Central memory CD4-positive, alpha-beta T cell (primary cell): Measurements from ENCODE around the gene BSDC1.
A peak's percentile ranks its signal among the peaks of the same experiment; 100 is the strongest.

Experiments
- DNase-seq: peaks from one replicate; pipeline ENCODE4 v3.0.0; 2022

Gene BSDC1

GRCh38 chr1:32335790-32336590, 58.3 kb downstream of the BSDC1 start, which contains the start of gene MARCKSL1:
Gene MARCKSL1, minus strand, starts transcription at chr1:32336233. Its CDS starts 200 bp downstream, at chr1:32336033.
- peak; percentile 81 for DNase-seq

DNA sequence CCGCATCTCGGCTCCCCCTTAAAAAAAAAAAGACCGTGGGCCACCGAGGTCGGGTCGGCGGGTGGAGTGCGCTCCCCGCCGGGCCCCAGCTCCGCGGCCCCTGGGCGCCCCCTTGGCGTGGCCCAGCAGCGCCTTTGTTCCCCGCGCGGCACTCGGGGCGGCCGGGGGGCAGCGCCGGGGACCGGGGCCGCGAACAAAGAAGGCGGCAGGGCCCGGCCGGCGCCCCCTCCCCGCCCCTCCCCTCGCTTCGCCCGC, 58.8 kb downstream of the BSDC1 start:
- DNase-seq: no peak

DNA sequence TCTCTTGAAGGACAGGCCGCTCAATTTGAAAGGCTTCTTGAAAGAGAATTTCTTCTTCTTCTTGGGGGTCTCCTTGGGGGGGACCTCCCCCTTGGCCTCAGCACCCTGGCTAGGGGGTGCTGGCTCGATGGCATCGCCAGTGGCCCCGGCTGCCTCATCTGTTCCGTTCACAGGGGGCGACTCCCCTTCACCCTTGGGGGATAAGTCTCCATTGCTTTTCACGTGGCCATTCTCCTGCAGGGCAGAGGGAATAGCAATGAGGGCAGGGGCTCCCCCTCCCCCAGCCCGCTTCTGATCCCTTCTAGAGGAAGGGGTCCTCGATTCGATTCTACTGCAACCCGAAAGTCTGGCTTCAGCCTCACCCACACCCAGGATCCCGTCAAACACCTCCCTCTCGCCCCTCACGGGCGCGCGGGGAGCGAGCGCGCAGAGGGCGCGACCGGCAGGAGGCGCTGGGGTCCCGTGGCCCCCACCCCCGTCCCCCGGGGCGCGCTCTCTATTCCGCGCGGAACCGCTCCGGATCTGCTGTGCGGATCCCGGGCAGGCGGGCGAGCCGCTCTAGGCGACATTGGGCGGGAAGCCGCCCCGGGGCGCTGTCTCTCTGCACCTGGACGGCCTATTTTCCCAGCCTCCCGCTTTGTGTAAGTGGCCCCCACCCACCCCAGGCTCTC, 59.2 kb downstream of the BSDC1 start:
- DNase-seq: peak; percentile 64

- DNase-seq: no peak
These were observed 59.9 kb downstream of the BSDC1 start for GRCh38 chr1:32334274-32334861.

- no peak for DNase-seq
These were observed 60.8 kb downstream of the BSDC1 start for GRCh38 chr1:32333251-32333963.

GRCh38 chr1:32332290-32333079, 61.8 kb downstream of the BSDC1 start:
- no peak for DNase-seq

DNA sequence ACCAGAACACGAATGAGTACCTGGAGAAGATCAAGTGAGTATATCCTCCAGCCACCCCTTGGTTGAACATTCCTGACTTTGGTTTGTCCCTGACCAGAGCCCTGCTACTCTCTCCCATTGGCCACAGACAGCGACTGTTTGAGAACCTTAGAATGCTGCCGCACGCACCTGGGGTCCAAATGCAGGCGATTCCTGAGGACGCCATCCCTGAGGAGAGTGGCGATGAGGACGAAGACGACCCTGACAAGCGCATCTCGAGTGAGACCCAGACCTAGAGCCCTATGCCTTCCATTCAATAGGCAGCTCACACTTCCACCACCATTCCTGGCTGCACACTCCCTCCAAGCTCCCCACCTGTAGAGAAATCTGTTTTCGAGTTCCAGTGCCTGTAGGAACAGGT, 62.7 kb downstream of the BSDC1 start:
- no peak for DNase-seq

DNA sequence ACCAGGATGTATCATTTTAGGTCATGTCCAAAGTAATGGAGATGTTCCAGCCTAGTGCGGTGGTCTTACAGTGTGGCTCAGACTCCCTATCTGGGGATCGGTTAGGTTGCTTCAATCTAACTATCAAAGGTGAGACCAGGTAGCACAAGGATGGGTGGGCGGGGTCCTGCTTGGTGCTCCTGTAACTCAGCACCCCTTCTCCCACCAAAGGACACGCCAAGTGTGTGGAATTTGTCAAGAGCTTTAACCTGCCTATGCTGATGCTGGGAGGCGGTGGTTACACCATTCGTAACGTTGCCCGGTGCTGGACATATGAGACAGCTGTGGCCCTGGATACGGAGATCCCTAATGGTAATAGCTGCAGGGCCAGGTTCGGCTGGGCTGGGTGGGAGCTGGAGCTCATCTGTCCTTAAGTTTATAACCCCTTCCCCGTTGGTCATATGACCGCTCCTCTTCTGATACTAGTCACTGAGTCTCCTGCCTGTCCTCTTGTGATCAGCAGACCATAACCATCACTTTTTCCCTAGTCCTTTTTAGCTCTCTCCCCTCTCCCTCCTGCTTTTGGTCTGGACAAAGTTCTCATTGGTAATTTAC, 63.6 kb downstream of the BSDC1 start:
- DNase-seq: no peak

DNA sequence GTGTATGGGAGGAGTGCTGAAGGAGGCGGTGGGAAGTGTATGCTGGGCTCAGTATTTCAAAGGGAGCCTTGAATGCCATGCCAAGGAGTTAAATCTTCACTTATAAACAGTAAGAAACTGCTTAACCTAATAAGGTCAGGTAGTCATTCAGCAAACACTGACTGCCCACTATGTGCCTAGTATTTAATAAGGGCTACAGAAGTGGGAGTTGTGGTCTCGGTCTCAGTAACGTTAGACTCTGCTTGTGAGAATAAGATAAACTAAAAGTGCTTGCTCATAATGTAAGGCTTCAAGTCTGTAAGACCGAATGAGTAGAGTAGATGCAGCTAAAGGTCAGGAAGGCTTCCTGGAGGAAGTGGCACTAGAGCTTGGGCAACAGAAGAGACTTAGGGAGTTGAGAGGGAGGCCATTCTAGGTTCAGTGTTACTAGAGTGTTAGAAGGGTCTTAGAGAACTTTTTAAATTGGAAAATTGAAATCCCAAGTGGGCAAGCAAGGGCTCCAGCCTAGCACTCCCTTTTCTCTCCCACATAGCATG, 64.2 kb downstream of the BSDC1 start:
- no peak for DNase-seq

DNA sequence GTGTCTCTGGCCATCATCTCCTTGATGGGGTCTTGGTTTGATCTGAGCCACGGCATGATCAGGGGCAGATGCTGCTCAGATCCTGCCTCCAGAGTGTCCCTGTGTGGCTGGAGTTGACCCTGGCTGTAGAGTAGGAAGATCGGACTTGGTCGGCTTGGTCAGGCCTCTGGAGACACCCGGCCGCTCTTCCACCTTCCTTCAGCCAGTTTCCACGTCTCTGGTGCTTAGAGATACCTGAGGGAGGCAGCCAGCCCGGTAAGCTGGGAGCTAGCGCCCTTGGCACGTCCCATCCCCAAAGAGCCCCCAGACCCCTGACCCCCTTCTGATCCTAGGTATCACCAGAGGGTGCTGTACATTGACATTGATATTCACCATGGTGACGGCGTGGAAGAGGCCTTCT, 67.0 kb downstream of the BSDC1 start:
- DNase-seq: no peak

- DNase-seq: peak; percentile 67
These were observed 72.4 kb downstream of the BSDC1 start for GRCh38 chr1:32321712-32322291.

- DNase-seq: no peak
These were observed 75.9 kb downstream of the BSDC1 start for GRCh38 chr1:32318127-32318869.

DNA sequence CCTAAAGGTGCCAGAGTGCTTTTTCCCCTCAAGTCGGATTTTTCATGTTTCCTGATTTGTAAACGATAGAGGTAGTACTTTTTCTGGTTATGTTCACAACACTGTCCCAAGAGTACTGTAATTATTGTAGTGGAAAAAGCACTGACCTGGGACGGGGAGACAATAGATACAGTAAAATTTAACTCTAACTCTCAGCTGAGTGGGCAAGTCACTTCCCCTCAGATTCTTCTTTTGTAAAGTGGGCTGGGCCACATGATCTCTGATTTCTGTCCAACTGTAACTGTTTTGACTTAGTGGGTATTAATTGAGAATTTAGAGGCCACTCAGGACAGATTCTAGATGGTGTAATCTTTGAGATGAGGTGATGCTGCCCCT, 77.4 kb downstream of the BSDC1 start:
- no peak for DNase-seq
